Measurements from ENCODE around the gene CCN5. TPM values are rescaled to one million over a fixed set of nuclear protein-coding genes. Genes with fewer than 3 reads are reported as not detected.

The CCN5 gene
- total RNA-seq, 4 donors from 2014 or later: 5.8 to 32.2 (median 11.2) TPM

DNA sequence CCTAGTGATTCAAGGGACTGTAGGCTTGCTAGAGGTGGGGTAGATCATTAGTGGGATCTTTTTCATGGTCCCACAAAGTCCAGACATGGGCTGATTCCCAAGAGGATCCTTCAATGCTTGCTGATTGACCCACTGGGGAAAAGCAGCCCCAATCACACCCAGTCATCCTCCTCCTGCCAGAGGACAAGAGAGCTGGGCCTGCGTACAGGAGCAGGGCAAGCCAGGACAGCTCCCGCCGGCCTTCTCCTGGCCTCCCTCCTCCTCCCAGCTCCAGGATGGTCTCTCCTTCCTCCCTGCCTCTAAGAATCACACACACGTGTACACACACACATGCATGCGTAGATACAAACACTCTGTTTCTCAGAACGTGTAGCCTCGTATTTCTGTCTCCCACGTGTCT is 57.5 kb downstream of the CCN5 start:
- no peak for TF ChIP-seq POLR2A (IDR thresholded peaks at IDR 0.05)
- TF ChIP-seq, protein P1, sequence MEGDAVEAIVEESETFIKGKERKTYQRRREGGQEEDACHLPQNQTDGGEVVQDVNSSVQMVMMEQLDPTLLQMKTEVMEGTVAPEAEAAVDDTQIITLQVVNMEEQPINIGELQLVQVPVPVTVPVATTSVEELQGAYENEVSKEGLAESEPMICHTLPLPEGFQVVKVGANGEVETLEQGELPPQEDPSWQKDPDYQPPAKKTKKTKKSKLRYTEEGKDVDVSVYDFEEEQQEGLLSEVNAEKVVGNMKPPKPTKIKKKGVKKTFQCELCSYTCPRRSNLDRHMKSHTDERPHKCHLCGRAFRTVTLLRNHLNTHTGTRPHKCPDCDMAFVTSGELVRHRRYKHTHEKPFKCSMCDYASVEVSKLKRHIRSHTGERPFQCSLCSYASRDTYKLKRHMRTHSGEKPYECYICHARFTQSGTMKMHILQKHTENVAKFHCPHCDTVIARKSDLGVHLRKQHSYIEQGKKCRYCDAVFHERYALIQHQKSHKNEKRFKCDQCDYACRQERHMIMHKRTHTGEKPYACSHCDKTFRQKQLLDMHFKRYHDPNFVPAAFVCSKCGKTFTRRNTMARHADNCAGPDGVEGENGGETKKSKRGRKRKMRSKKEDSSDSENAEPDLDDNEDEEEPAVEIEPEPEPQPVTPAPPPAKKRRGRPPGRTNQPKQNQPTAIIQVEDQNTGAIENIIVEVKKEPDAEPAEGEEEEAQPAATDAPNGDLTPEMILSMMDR (IDR thresholded peaks at IDR 0.05): no peak
- H3K4me3 ChIP-seq: no peak overlapping the region
- no peak overlapping the region for H3K27ac ChIP-seq
- H3K27me3 ChIP-seq: no peaks in the 10 kb centered on the region
- no peaks in the 10 kb centered on the region for H3K36me3 ChIP-seq
- no peak for DNase-seq
- H3K4me1 ChIP-seq: no peaks in the 10 kb centered on the region
- H3K9me3 ChIP-seq: no peaks in the 10 kb centered on the region

DNA sequence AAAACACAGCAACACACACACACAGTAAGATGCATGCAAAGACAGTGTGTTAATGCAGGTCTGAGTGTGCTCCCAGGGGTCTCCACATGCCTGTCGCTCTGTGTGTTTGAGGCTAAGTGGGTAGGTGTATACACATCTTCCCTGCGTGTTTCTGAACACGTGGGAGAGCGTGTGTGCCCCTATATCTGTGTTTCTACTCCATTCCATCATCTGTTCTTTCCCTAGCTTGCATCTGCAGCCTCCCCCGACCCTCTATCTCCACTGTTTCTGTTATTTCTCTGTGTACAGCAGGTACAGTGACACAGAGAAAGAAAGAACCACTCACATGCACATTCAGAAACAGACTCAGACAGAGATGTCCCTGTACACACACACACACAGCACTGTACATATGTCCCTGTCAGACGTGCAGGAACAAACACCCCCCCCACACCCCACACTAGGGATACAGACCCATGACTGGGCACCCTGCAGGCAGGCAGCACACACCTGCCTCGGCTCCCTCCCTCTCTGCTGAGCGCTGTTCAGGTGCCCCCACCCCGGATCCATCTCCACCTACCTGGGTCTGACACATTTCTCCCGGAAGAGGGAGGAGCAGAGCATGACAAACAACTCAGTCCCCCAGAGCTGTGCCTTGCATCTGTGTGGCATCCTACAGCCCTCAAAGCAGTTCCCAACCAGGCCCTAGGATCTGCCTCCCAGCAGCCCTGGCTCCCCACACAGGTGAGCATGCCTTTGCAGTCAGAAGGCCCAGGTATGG is 58.1 kb downstream of the CCN5 start:
- Histone ChIP-seq H3K27ac (no peak overlapping the region), H3K27me3 (no peaks in the 10 kb centered on the region), H3K4me3 (no peak overlapping the region)

DNA sequence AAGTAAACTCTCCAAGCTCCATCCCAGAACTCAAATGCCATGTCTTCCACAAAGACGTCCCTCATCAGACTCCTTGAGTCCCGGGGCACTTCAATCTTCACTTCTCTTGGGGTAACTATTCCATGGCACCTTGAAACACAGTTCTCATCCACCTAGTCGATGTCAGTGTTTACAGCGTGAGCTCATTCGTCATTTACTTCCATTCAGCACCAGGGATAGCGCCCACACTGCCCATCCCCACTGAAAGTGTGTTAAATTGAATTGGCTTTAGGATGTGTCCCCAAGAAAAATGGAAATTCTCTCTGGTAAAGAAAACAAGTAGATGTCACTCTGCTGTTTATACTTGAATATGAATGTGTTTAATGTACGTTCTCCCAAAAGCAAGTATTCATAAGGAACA is 61.8 kb downstream of the CCN5 start:
- Histone ChIP-seq H3K9me3 (no peaks in the 10 kb centered on the region), H3K27me3 (no peaks in the 10 kb centered on the region), H3K4me3 (no peak overlapping the region), H3K4me1 (no peaks in the 10 kb centered on the region), H3K36me3 (no peaks in the 10 kb centered on the region), H3K27ac (no peak overlapping the region)
- TF ChIP-seq, protein P1 (IDR thresholded peaks at IDR 0.05): no peak
- TF ChIP-seq POLR2A (IDR thresholded peaks at IDR 0.05): no peak
- no peak for DNase-seq

More for the DNA sequence above, 58.1 kb downstream of the CCN5 start:
- Histone ChIP-seq H3K9me3 (no peaks in the 10 kb centered on the region), H3K4me1 (no peaks in the 10 kb centered on the region), H3K36me3 (no peaks in the 10 kb centered on the region)
- DNase-seq: no peak
- TF ChIP-seq, protein P1 (IDR thresholded peaks at IDR 0.05): no peak
- no peak for TF ChIP-seq POLR2A (IDR thresholded peaks at IDR 0.05)

Other genes starting within 250 kb of the CCN5 start
- gene TTPAL, start 239.5 kb upstream of the CCN5 start, total RNA-seq: 10 to 100 TPM in 1 of 4 donors, 1 to 10 TPM in 3; 6.0 to 30.5 (median 8.9) TPM
- 10 to 100 TPM; 24.8 to 70.0 (median 54.2) TPM for gene SERINC3, start 193.3 kb upstream of the CCN5 start, total RNA-seq
- gene PKIG, start 132.8 kb upstream of the CCN5 start, total RNA-seq: 10 to 100 TPM; 27.9 to 60.2 (median 28.3) TPM
- gene ADA, start 63.7 kb upstream of the CCN5 start, total RNA-seq: 10 to 100 TPM in 1 of 4 donors, 1 to 10 TPM in 3; 1.6 to 25.6 (median 5.0) TPM
- gene KCNK15, start 30.5 kb downstream of the CCN5 start, total RNA-seq: under 1 TPM in 1 of 4 donors, not detected in 3; 0.54 TPM
- under 1 TPM in 2 of 4 donors, not detected in 2; 0.13 to 0.18 TPM for gene RIMS4, start 95.2 kb downstream of the CCN5 start, total RNA-seq
- gene YWHAB, start 170.3 kb downstream of the CCN5 start, total RNA-seq: 100 to 1,000 TPM; 105 to 174 (median 125) TPM
- 100 to 1,000 TPM in 1 of 4 donors, 10 to 100 TPM in 3; 10.5 to 123 (median 33.6) TPM for gene PABPC1L, start 194.7 kb downstream of the CCN5 start, total RNA-seq
- gene TOMM34, start 245.0 kb downstream of the CCN5 start, total RNA-seq: 10 to 100 TPM in 3 of 4 donors, 1 to 10 TPM in 1; 8.4 to 19.0 (median 12.2) TPM